Measurements from ENCODE around the gene MXD4. TPM values are rescaled to one million over a fixed set of nuclear protein-coding genes. Genes with fewer than 3 reads are reported as not detected.

Gene MXD4
- total RNA-seq, 1 experiment from 2014 or later, result 11.7 TPM

- H3K27ac ChIP-seq, result no peak overlapping the region
- H3K4me3 ChIP-seq, result no peak overlapping the region
- H3K27me3 ChIP-seq (replicated peaks), result no peaks in the 10 kb centered on the region
- no peaks in the 10 kb centered on the region for H3K36me3 ChIP-seq
- H3K9me3 ChIP-seq (replicated peaks), result no peaks in the 10 kb centered on the region
- peak in 1 of 2 experiments; percentile 25 for DNase-seq (ENCODE audit: low read depth in 1 of 2, low spot score in 2 of 2)
- no peaks in the 10 kb centered on the region; the same call in 1 of the 2 replicates for H3K4me1 ChIP-seq (replicated peaks)
Observed at GRCh38 chr4:2258091-2259035, 3.5 kb downstream of the MXD4 start.

- no peaks in the 10 kb centered on the region for H3K27me3 ChIP-seq (replicated peaks)
- no peaks in the 10 kb centered on the region; the same call in 1 of the 2 replicates for H3K4me1 ChIP-seq (replicated peaks)
- no peak overlapping the region for H3K4me3 ChIP-seq
- DNase-seq (ENCODE audit: low read depth in 1 of 2, low spot score in 2 of 2), result peak in 1 of 2 experiments; percentile 18
- H3K9me3 ChIP-seq (replicated peaks), result no peaks in the 10 kb centered on the region
- H3K27ac ChIP-seq, result no peak overlapping the region
- no peaks in the 10 kb centered on the region for H3K36me3 ChIP-seq
Observed at GRCh38 chr4:2257361-2258081, 4.4 kb downstream of the MXD4 start.

- Histone ChIP-seq H3K9me3 (replicated peaks) (no peaks in the 10 kb centered on the region), H3K4me1 (replicated peaks) (no peaks in the 10 kb centered on the region), H3K36me3 (no peaks in the 10 kb centered on the region), H3K4me3 (no peak overlapping the region), H3K27ac (no peak overlapping the region), H3K27me3 (replicated peaks) (no peaks in the 10 kb centered on the region)
- peak in 1 of 2 experiments; percentile 14 for DNase-seq (ENCODE audit: low read depth in 1 of 2, low spot score in 2 of 2)
Observed at GRCh38 chr4:2256781-2257191, 5.1 kb downstream of the MXD4 start.

- no peak overlapping the region for H3K27ac ChIP-seq
- H3K27me3 ChIP-seq (replicated peaks), result no peaks in the 10 kb centered on the region
- peak in 1 of 2 experiments; percentile 26 for DNase-seq (ENCODE audit: low read depth in 1 of 2, low spot score in 2 of 2)
- no peaks in the 10 kb centered on the region for H3K36me3 ChIP-seq
- no peaks in the 10 kb centered on the region for H3K9me3 ChIP-seq (replicated peaks)
- H3K4me1 ChIP-seq (replicated peaks), result no peaks in the 10 kb centered on the region
- no peak overlapping the region for H3K4me3 ChIP-seq
Observed at GRCh38 chr4:2256156-2256731, 5.7 kb downstream of the MXD4 start.

GRCh38 chr4:2255501-2256155 lies 6.3 kb downstream of the MXD4 start:
- peak in 1 of 2 experiments; percentile 19 for DNase-seq (ENCODE audit: low read depth in 1 of 2, low spot score in 2 of 2)
- Histone ChIP-seq H3K27me3 (replicated peaks) (no peaks in the 10 kb centered on the region), H3K4me1 (replicated peaks) (no peaks in the 10 kb centered on the region), H3K9me3 (replicated peaks) (no peaks in the 10 kb centered on the region), H3K36me3 (no peaks in the 10 kb centered on the region), H3K27ac (no peak overlapping the region), H3K4me3 (no peak overlapping the region)

GRCh38 chr4:2254665-2255500 lies 7.0 kb downstream of the MXD4 start:
- H3K4me3 ChIP-seq, result no peak overlapping the region
- no peaks in the 10 kb centered on the region for H3K36me3 ChIP-seq
- H3K9me3 ChIP-seq (replicated peaks), result no peaks in the 10 kb centered on the region
- no peaks in the 10 kb centered on the region for H3K4me1 ChIP-seq (replicated peaks)
- H3K27me3 ChIP-seq (replicated peaks), result no peaks in the 10 kb centered on the region
- DNase-seq (ENCODE audit: low read depth in 1 of 2, low spot score in 2 of 2), result no peak
- H3K27ac ChIP-seq, result no peak overlapping the region

- H3K27ac ChIP-seq, result no peak overlapping the region
- no peaks in the 10 kb centered on the region for H3K9me3 ChIP-seq (replicated peaks)
- DNase-seq (ENCODE audit: low read depth in 1 of 2, low spot score in 2 of 2), result peak in 1 of 2 experiments; percentile 28
- no peak overlapping the region for H3K4me3 ChIP-seq
- no peaks in the 10 kb centered on the region for H3K27me3 ChIP-seq (replicated peaks)
- H3K4me1 ChIP-seq (replicated peaks), result no peaks in the 10 kb centered on the region
- H3K36me3 ChIP-seq, result no peaks in the 10 kb centered on the region
Observed at GRCh38 chr4:2253160-2254084, 8.5 kb downstream of the MXD4 start.

GRCh38 chr4:2252530-2253091 lies 9.3 kb downstream of the MXD4 start:
- Histone ChIP-seq H3K27ac (no peak overlapping the region), H3K4me3 (no peak overlapping the region), H3K27me3 (replicated peaks) (no peaks in the 10 kb centered on the region), H3K4me1 (replicated peaks) (no peaks in the 10 kb centered on the region), H3K9me3 (replicated peaks) (no peaks in the 10 kb centered on the region), H3K36me3 (no peaks in the 10 kb centered on the region)
- no peak for DNase-seq (ENCODE audit: low read depth in 1 of 2, low spot score in 2 of 2)

- no peak overlapping the region for H3K4me3 ChIP-seq
- DNase-seq (ENCODE audit: low read depth in 1 of 2, low spot score in 2 of 2), result no peak
- no peaks in the 10 kb centered on the region for H3K27me3 ChIP-seq (replicated peaks)
- no peaks in the 10 kb centered on the region for H3K9me3 ChIP-seq (replicated peaks)
- H3K4me1 ChIP-seq (replicated peaks), result no peaks in the 10 kb centered on the region
- no peaks in the 10 kb centered on the region for H3K36me3 ChIP-seq
- H3K27ac ChIP-seq, result no peak overlapping the region
Observed at GRCh38 chr4:2251795-2252529, 9.9 kb downstream of the MXD4 start.

GRCh38 chr4:2251073-2251794 lies 10.7 kb downstream of the MXD4 start:
- no peak for DNase-seq (ENCODE audit: low read depth in 1 of 2, low spot score in 2 of 2)
- H3K27me3 ChIP-seq (replicated peaks), result no peaks in the 10 kb centered on the region
- H3K27ac ChIP-seq, result no peak overlapping the region
- no peaks in the 10 kb centered on the region for H3K9me3 ChIP-seq (replicated peaks)
- H3K36me3 ChIP-seq, result no peaks in the 10 kb centered on the region
- no peak overlapping the region for H3K4me3 ChIP-seq
- no peaks in the 10 kb centered on the region for H3K4me1 ChIP-seq (replicated peaks)
